Heart left ventricle (tissue), 13 donors: Measurements from ENCODE around the gene SMO.

Experiments
- POLR2A ChIP-seq, 2 donors: fragments of 450-650 bp; IDR thresholded peaks; one replicate each; pipeline ENCODE4 v1.6.1; 2017; ENCODE audit warnings: antibody characterized with exemption in 2 of 2, mild to moderate bottlenecking in 2 of 2, moderate library complexity in 2 of 2
- TF ChIP-seq, protein P1 (sequence below), 12 donors: fragments of 200-600 bp; sonication (generic) in 4 of 12; IDR thresholded peaks; one replicate each; pipeline versions ENCODE4 v1.5.0 to v1.8.0; 2018 to 2022; ENCODE audit warnings: antibody characterized with exemption in 12 of 12, mild to moderate bottlenecking in 5 of 12
- donor health status: ischemic (EF 13 %, LVEDD 7.1; RV severe dilation, severe dysfunction).
- donor health status: DM: no; HTN: yes; CAD: no.
- donor health status: DM: no; HTN: no; CAD: no.
- donor health status: ischemic (EF 25% LVEDD 6.9; RV normal size, moderate dysfunction).
- donor health status: ischemic (EF 25% LVEDD 5.7; RV mildly dilated, moderate dysfunction).
- donor health status: ischemic (EF 35%, LVEDD 5.7; RV mildly dilated, moderate dysfunction).
- donor health status: nonischemic (EF 11% LVEDD 7.7; RV severe dilation, severe dysfunction).
- donor health status: DM: yes; HTN: yes; CAD: no.
- donor health status: PGD.
- donor health status: ischemic (EF 29% LVEDD 5.4; RV normal size, mild dysfunction).
- donor health status: nonischemic (EF 23%, LVEDD 6.1; RV moderate dilation, normal function).

GRCh38 chr7:129257168-129257567, 68.7 kb downstream of the SMO start:
- TF ChIP-seq, protein P1, sequence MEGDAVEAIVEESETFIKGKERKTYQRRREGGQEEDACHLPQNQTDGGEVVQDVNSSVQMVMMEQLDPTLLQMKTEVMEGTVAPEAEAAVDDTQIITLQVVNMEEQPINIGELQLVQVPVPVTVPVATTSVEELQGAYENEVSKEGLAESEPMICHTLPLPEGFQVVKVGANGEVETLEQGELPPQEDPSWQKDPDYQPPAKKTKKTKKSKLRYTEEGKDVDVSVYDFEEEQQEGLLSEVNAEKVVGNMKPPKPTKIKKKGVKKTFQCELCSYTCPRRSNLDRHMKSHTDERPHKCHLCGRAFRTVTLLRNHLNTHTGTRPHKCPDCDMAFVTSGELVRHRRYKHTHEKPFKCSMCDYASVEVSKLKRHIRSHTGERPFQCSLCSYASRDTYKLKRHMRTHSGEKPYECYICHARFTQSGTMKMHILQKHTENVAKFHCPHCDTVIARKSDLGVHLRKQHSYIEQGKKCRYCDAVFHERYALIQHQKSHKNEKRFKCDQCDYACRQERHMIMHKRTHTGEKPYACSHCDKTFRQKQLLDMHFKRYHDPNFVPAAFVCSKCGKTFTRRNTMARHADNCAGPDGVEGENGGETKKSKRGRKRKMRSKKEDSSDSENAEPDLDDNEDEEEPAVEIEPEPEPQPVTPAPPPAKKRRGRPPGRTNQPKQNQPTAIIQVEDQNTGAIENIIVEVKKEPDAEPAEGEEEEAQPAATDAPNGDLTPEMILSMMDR (IDR thresholded peaks at IDR 0.05): no peak
- no peak for TF ChIP-seq POLR2A (IDR thresholded peaks at IDR 0.05)
